HEK293T (cell line): ENCODE results near the gene HSD17B12.
"Not testable (repeated sequence)": the region's sequence is repeated elsewhere in the genome, so short reads cannot be mapped to it uniquely, and the experiment has no call there.

ENCODE experiments used
- ARNT ChIP-seq: fragments of 450-650 bp; IDR thresholded peaks from 2 replicates; pipeline ENCODE4 v1.6.1; 2017; ENCODE audit warnings: mild to moderate bottlenecking
- BHLHE40 ChIP-seq: fragments of 450-650 bp; IDR thresholded peaks from 2 replicates; pipeline ENCODE4 v1.6.1; 2016; ENCODE audit warnings: mild to moderate bottlenecking, moderate library complexity, borderline replicate concordance
- ELF4 ChIP-seq: fragments of 450-650 bp; IDR thresholded peaks from 2 replicates; pipeline ENCODE4 v1.6.1; 2017; ENCODE audit warnings: antibody characterized with exemption
- FOXA1 ChIP-seq: fragments of 450-650 bp; IDR thresholded peaks from 2 replicates; pipeline ENCODE4 v1.6.1; 2016; ENCODE audit warnings: mild to moderate bottlenecking
- FOXK2 ChIP-seq: fragments of 450-650 bp; IDR thresholded peaks from 2 replicates; pipeline ENCODE4 v1.6.1; 2016; ENCODE audit warnings: mild to moderate bottlenecking
- FOXM1 ChIP-seq: fragments of 450-650 bp; IDR thresholded peaks from 2 replicates; pipeline ENCODE4 v1.6.1; 2017; ENCODE audit warnings: mild to moderate bottlenecking, borderline replicate concordance
- HDGF ChIP-seq: fragments of 450-650 bp; IDR thresholded peaks from 2 replicates; pipeline ENCODE4 v1.6.1; 2017; ENCODE audit warnings: antibody characterized with exemption, borderline replicate concordance
- L3MBTL2 ChIP-seq: fragments of 450-650 bp; conservative IDR thresholded peaks from 2 replicates; pipeline ENCODE4 v1.6.1; 2016; ENCODE audit warnings: mild to moderate bottlenecking
- LEF1 ChIP-seq: fragments of 450-650 bp; IDR thresholded peaks from 2 replicates; pipeline ENCODE4 v1.6.1; 2017; ENCODE audit warnings: mild to moderate bottlenecking, borderline replicate concordance
- NFRKB ChIP-seq: fragments of 450-650 bp; IDR thresholded peaks from 2 replicates; pipeline ENCODE4 v1.6.1; 2016; ENCODE audit warnings: mild to moderate bottlenecking, moderate library complexity
- SP1 ChIP-seq: fragments of 450-650 bp; IDR thresholded peaks from 2 replicates; pipeline ENCODE4 v1.6.1; 2017
- TARDBP ChIP-seq: fragments of 450-650 bp; IDR thresholded peaks from 2 replicates; pipeline ENCODE4 v1.6.1; 2016
- ZNF384 ChIP-seq: fragments of 450-650 bp; IDR thresholded peaks from 2 replicates; pipeline ENCODE4 v1.6.1; 2016

- TF ChIP-seq LEF1, FOXK2, L3MBTL2, ELF4, TARDBP, NFRKB, ZNF384, SP1, FOXA1, FOXM1, BHLHE40, HDGF, ARNT: not testable (repeated sequence)
Measured at GRCh38 chr11:43671284-43671683, 9.3 kb upstream of the HSD17B12 start.
